SK-N-SH treated with all-trans-retinoic acid at 6 μM for 48 hours (cell line): Measurements from ENCODE around the gene OPN4.

Source experiments
- ARNTL ChIP-seq: fragments of 450-650 bp; formaldehyde crosslinking; IDR thresholded peaks from 2 replicates; pipeline ENCODE4 v1.5.0; 2020; ENCODE audit warnings: low read depth, mild to moderate bottlenecking, moderate library complexity, borderline replicate concordance
- CREB5 ChIP-seq: fragments of 250-450 bp; sonication (Bioruptor Pico); IDR thresholded peaks from 2 replicates; pipeline ENCODE4 v1.5.1; 2020; ENCODE audit warnings: low read depth, mild to moderate bottlenecking, moderate library complexity
- GLIS3 ChIP-seq: fragments of 250-450 bp; sonication (Bioruptor Pico); IDR thresholded peaks from 2 replicates; pipeline ENCODE4 v1.5.0; 2020; ENCODE audit warnings: mild to moderate bottlenecking, moderate library complexity
- OSR1 ChIP-seq: fragments of 250-450 bp; sonication (Bioruptor Pico); IDR thresholded peaks from 2 replicates; pipeline ENCODE4 v1.8.0; 2022; ENCODE audit warnings: moderate library complexity, mild to moderate bottlenecking, inconsistent platforms
- PATZ1 ChIP-seq: fragments of 250-450 bp; sonication (Bioruptor Pico); IDR thresholded peaks from 2 replicates; pipeline ENCODE4 v1.8.0; 2020; ENCODE audit warnings: mild to moderate bottlenecking, moderate library complexity, borderline replicate concordance
- RARB ChIP-seq: fragments of 250-450 bp; sonication (Bioruptor Pico); IDR thresholded peaks from 2 replicates; pipeline ENCODE4 v1.8.0; 2021; ENCODE audit warnings: mild to moderate bottlenecking, moderate library complexity
- TOX ChIP-seq: fragments of 250-450 bp; sonication (Bioruptor Pico); IDR thresholded peaks from 2 replicates; pipeline ENCODE4 v1.8.0; 2021; ENCODE audit warnings: mild to moderate bottlenecking, moderate library complexity, borderline replicate concordance
- ZC3H10 ChIP-seq: fragments of 250-450 bp; sonication (Bioruptor Pico); IDR thresholded peaks from 2 replicates; pipeline ENCODE4 v1.5.1; 2021; ENCODE audit warnings: mild to moderate bottlenecking, moderate library complexity
- ZFP3 ChIP-seq: fragments of 250-450 bp; sonication (Bioruptor Pico); IDR thresholded peaks from 2 replicates; pipeline ENCODE4 v1.5.0; 2020; ENCODE audit warnings: mild to moderate bottlenecking, moderate library complexity
- ZFP30 ChIP-seq: fragments of 450-650 bp; formaldehyde crosslinking; IDR thresholded peaks from 2 replicates; pipeline ENCODE4 v1.5.0; 2022; ENCODE audit warnings: mild to moderate bottlenecking, moderate library complexity

- no peak for TF ChIP-seq CREB5 (CRISPR knock-in tag)
- TF ChIP-seq ZFP3 (CRISPR knock-in tag): no peak
- no peak for TF ChIP-seq TOX (CRISPR knock-in tag)
- no peak for TF ChIP-seq OSR1 (CRISPR knock-in tag)
- no peak for TF ChIP-seq ARNTL (CRISPR knock-in tag)
- TF ChIP-seq PATZ1: no peak
- no peak for TF ChIP-seq ZC3H10 (CRISPR knock-in tag)
- no peak for TF ChIP-seq GLIS3
- no peak for TF ChIP-seq RARB
- no peak for TF ChIP-seq ZFP30 (CRISPR knock-in tag)
These were observed 810 bp downstream of the OPN4 start for GRCh38 chr10:86655173-86655540.
